Mesothelial cell of epicardium (in vitro differentiated cells): ENCODE data around the gene TBC1D2B. TPM values are rescaled to one million over a fixed set of nuclear protein-coding genes. Genes with fewer than 3 reads are reported as not detected.
"Not testable (repeated sequence)": the region's sequence is repeated elsewhere in the genome, so short reads cannot be mapped to it uniquely, and the experiment has no call there.

Source experiments
- DNase-seq, 2 experiments: peaks; one replicate each; pipeline ENCODE4 v3.0.0; 2021; ENCODE audit warnings: low spot score in 2 of 2; ENCODE audit not compliant: unreplicated experiment in 2 of 2
- H3K27ac Mint-ChIP-seq: 2 replicates; pipeline ENCODE4 v1.8.0; 2021; ENCODE audit warnings: mixed read lengths
- H3K27me3 Mint-ChIP-seq: 2 replicates; pipeline ENCODE4 v1.8.0; 2021; ENCODE audit warnings: low read depth, mixed read lengths
- H3K36me3 Mint-ChIP-seq: 2 replicates; pipeline ENCODE4 v1.8.0; 2021; ENCODE audit warnings: mixed read lengths
- H3K4me1 Mint-ChIP-seq: 2 replicates; pipeline ENCODE4 v1.8.0; 2021; ENCODE audit warnings: mixed read lengths
- H3K4me3 Mint-ChIP-seq: 2 replicates; pipeline ENCODE4 v1.8.0; 2021; ENCODE audit warnings: mild to moderate bottlenecking, moderate library complexity, mixed read lengths
- H3K9me3 Mint-ChIP-seq: 2 replicates; pipeline ENCODE4 v1.8.0; 2021; ENCODE audit warnings: mixed read lengths
- CTCF ChIP-seq: fragments of 200-600 bp; sonication (generic); IDR thresholded peaks from one replicate; pipeline ENCODE4 v1.5.0; 2021; ENCODE audit warnings: antibody characterized with exemption; ENCODE audit not compliant: unreplicated experiment
- total RNA-seq: library from RNA; stranded (reverse); gene quantifications from 3 replicates; pipeline ENCODE4 v1.2.1, GENCODE V29; 2021

Gene TBC1D2B
- total RNA-seq, 1 donor from 2014 or later, result 39.8 TPM

- no peak for DNase-seq
- no peaks in the 10 kb centered on the region for H3K36me3 Mint-ChIP-seq
- no peak overlapping the region for H3K4me3 Mint-ChIP-seq
- no peak overlapping the region for H3K27ac Mint-ChIP-seq
- H3K27me3 Mint-ChIP-seq, result peaks cover 4% of the 10 kb centered on the region
- H3K9me3 Mint-ChIP-seq, result no peaks in the 10 kb centered on the region
- TF ChIP-seq CTCF, result no peak
- H3K4me1 Mint-ChIP-seq, result peaks cover 3% of the 10 kb centered on the region
Observed at GRCh38 chr15:77982127-77982490, 95.4 kb downstream of the TBC1D2B start.

GRCh38 chr15:77981281-77982126 lies 96.0 kb downstream of the TBC1D2B start:
- no peaks in the 10 kb centered on the region for H3K9me3 Mint-ChIP-seq
- H3K27me3 Mint-ChIP-seq, result peaks cover 4% of the 10 kb centered on the region
- peaks cover 3% of the 10 kb centered on the region for H3K4me1 Mint-ChIP-seq
- H3K4me3 Mint-ChIP-seq, result no peak overlapping the region
- no peaks in the 10 kb centered on the region for H3K36me3 Mint-ChIP-seq
- no peak overlapping the region for H3K27ac Mint-ChIP-seq
- DNase-seq, result no peak
- TF ChIP-seq CTCF, result no peak

GRCh38 chr15:77980674-77981073 lies 96.8 kb downstream of the TBC1D2B start:
- not testable (repeated sequence) for H3K9me3 Mint-ChIP-seq, DNase-seq, H3K4me1 Mint-ChIP-seq, H3K27me3 Mint-ChIP-seq, H3K4me3 Mint-ChIP-seq, H3K36me3 Mint-ChIP-seq, H3K27ac Mint-ChIP-seq

- no peak for DNase-seq
- no peaks in the 10 kb centered on the region for H3K36me3 Mint-ChIP-seq
- no peak overlapping the region for H3K27ac Mint-ChIP-seq
- no peak for TF ChIP-seq CTCF
- no peaks in the 10 kb centered on the region for H3K9me3 Mint-ChIP-seq
- no peak overlapping the region for H3K4me3 Mint-ChIP-seq
- peaks cover 5% of the 10 kb centered on the region for H3K4me1 Mint-ChIP-seq
- H3K27me3 Mint-ChIP-seq, result peaks cover 4% of the 10 kb centered on the region
Observed at GRCh38 chr15:77980098-77980497, 97.4 kb downstream of the TBC1D2B start.

GRCh38 chr15:77979157-77979556 lies 98.4 kb downstream of the TBC1D2B start:
- DNase-seq, H3K9me3 Mint-ChIP-seq, H3K27ac Mint-ChIP-seq, H3K4me3 Mint-ChIP-seq, H3K4me1 Mint-ChIP-seq, H3K27me3 Mint-ChIP-seq, H3K36me3 Mint-ChIP-seq: not testable (repeated sequence)

GRCh38 chr15:77978759-77979145 lies 98.8 kb downstream of the TBC1D2B start:
- H3K4me3 Mint-ChIP-seq, DNase-seq, H3K4me1 Mint-ChIP-seq, H3K9me3 Mint-ChIP-seq, H3K27ac Mint-ChIP-seq, H3K27me3 Mint-ChIP-seq, H3K36me3 Mint-ChIP-seq: not testable (repeated sequence)

GRCh38 chr15:77977903-77978758 lies 99.4 kb downstream of the TBC1D2B start:
- DNase-seq, H3K4me1 Mint-ChIP-seq, H3K36me3 Mint-ChIP-seq, H3K4me3 Mint-ChIP-seq, H3K27me3 Mint-ChIP-seq, H3K27ac Mint-ChIP-seq, H3K9me3 Mint-ChIP-seq: not testable (repeated sequence)

GRCh38 chr15:77976760-77977525 lies 100.6 kb downstream of the TBC1D2B start:
- H3K4me3 Mint-ChIP-seq, H3K4me1 Mint-ChIP-seq, H3K36me3 Mint-ChIP-seq, H3K27ac Mint-ChIP-seq, H3K9me3 Mint-ChIP-seq, DNase-seq, H3K27me3 Mint-ChIP-seq: not testable (repeated sequence)

GRCh38 chr15:77976095-77976450 lies 101.4 kb downstream of the TBC1D2B start:
- H3K4me3 Mint-ChIP-seq, H3K9me3 Mint-ChIP-seq, DNase-seq, H3K36me3 Mint-ChIP-seq, H3K4me1 Mint-ChIP-seq, H3K27me3 Mint-ChIP-seq, H3K27ac Mint-ChIP-seq: not testable (repeated sequence)
